ENCODE measurements around the gene PAM16. TPM values are rescaled to one million over a fixed set of nuclear protein-coding genes. Genes with fewer than 3 reads are reported as not detected.

Gene PAM16
- total RNA-seq, 2 experiments from 2014 or later: 62.8 to 67.8 TPM

DNA sequence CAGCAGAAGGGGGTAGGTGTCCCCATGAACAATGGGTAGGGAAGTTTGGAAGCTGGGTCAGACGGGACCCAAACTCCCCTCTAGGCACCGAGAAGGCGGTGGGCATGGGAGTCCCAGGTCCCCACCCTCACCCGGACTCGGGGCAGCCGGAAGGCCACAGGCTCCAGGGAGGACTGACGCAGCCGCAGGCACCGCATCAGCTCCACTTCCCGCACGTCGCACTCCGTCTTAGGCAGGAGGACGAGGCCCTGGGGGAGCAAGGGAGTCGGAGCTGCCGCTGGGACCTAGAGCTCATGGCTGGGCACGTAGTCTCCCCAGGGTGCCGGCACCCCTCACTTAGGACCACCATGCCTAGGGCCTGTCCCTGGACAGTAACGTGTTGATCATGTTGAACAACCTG is 7.1 kb upstream of the PAM16 start:
- H3K4me1 Mint-ChIP-seq: no peaks in the 10 kb centered on the region
- H3K36me3 Mint-ChIP-seq (ENCODE audit: low read depth): peaks cover 6% of the 10 kb centered on the region
- H3K27me3 Mint-ChIP-seq: no peaks in the 10 kb centered on the region
- DNase-seq (no peak), ATAC-seq (no peak)
- CTCF ChIA-PET: interaction anchor here (0.9 to 1.9 kb wide), 5 partner anchors 9 to 50 kb away, joined by 3 to 10 read pairs (median 4); no protein-coding TSS in a partner anchor
- no peak overlapping the region for H3K4me3 Mint-ChIP-seq
- intact Hi-C loops (cut with DNase I, micrococcal nuclease): loop anchor here (10.0 kb wide), 2 partner anchors 227 to 597 kb away; partner anchors contain the start of gene SEC14L5 (in 1 of the 2)
- POLR2A ChIA-PET: no interaction called here
- H3K9me3 Mint-ChIP-seq (ENCODE audit: low read depth): no peaks in the 10 kb centered on the region
- no peak overlapping the region for H3K27ac Mint-ChIP-seq

GRCh38 chr16:4356820-4357219 is 5.7 kb upstream of the PAM16 start:
- H3K4me1 Mint-ChIP-seq: peaks cover 2% of the 10 kb centered on the region
- ChIA-PET CTCF (no interaction called here), POLR2A (no interaction called here)
- H3K36me3 Mint-ChIP-seq (ENCODE audit: low read depth): peaks cover 6% of the 10 kb centered on the region
- no peaks in the 10 kb centered on the region for H3K9me3 Mint-ChIP-seq (ENCODE audit: low read depth)
- DNase-seq: no peak
- no peak overlapping the region for H3K4me3 Mint-ChIP-seq
- intact Hi-C loops (cut with DNase I, micrococcal nuclease): loop anchor here (10.0 kb wide), 2 partner anchors 228 to 598 kb away; partner anchors contain the start of gene SEC14L5 (in 1 of the 2)
- no peak for ATAC-seq
- no peak overlapping the region for H3K27ac Mint-ChIP-seq
- H3K27me3 Mint-ChIP-seq: no peaks in the 10 kb centered on the region

GRCh38 chr16:4354512-4355409 is 3.6 kb upstream of the PAM16 start:
- H3K4me3 Mint-ChIP-seq: no peak overlapping the region
- DNase-seq (no peak), ATAC-seq (no peak)
- ChIA-PET POLR2A (interaction anchor here (1.2 kb wide), 1 partner anchor 9 kb away, joined by 7 read pairs; no protein-coding TSS in a partner anchor), CTCF (no interaction called here)
- no peaks in the 10 kb centered on the region for H3K9me3 Mint-ChIP-seq (ENCODE audit: low read depth)
- H3K27ac Mint-ChIP-seq: no peak overlapping the region
- H3K27me3 Mint-ChIP-seq: no peaks in the 10 kb centered on the region
- H3K36me3 Mint-ChIP-seq (ENCODE audit: low read depth): peaks cover 5% of the 10 kb centered on the region
- intact Hi-C loops (cut with DNase I, micrococcal nuclease): loop anchor here (5.0 to 10.0 kb wide), 4 partner anchors 63 to 600 kb away; partner anchors contain the start of genes CORO7 (in 1 of the 2), NUDT16L1 (in 1 of the 2) and SEC14L5 (in 1 of the 2)
- peaks cover 9% of the 10 kb centered on the region for H3K4me1 Mint-ChIP-seq

DNA sequence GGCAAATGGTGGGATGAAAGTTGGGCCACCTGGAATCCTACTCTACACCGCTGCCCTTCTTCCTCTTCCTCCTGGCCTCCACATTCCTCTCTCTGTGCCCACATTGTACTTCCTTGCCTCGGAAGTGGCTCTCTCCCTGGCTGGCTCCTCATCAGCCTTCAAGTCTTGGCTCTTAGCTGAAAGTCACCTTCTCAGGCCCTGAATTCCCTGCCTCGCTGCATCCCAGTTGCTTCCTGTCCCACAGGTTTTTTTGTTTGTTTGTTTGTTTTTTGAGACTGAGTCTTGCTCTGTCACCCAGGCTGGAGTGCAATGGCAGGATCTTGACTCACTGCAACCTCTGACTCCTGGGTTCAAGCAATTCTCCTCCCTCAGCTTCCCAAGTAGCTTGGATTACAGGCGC is 2.6 kb upstream of the PAM16 start:
- Mint-ChIP-seq H3K27me3 (no peaks in the 10 kb centered on the region), H3K27ac (peak overlapping the region; percentile 38), H3K4me1 (peaks cover 11% of the 10 kb centered on the region), H3K4me3 (no peak overlapping the region), H3K9me3 (ENCODE audit: low read depth) (no peaks in the 10 kb centered on the region), H3K36me3 (ENCODE audit: low read depth) (peaks cover 2% of the 10 kb centered on the region)
- intact Hi-C loops (cut with DNase I, micrococcal nuclease): loop anchor here (5.0 to 10.0 kb wide), 4 partner anchors 64 to 601 kb away; partner anchors contain the start of genes CORO7 (in 1 of the 2), NUDT16L1 (in 1 of the 2) and SEC14L5 (in 1 of the 2)
- ATAC-seq: no peak
- DNase-seq: no peak
- POLR2A ChIA-PET: no interaction called here
- CTCF ChIA-PET: interaction anchor here (0.6 kb wide), 1 partner anchor 988 kb away, joined by 3 read pairs; no protein-coding TSS in a partner anchor

- Mint-ChIP-seq H3K4me3 (no peak overlapping the region), H3K27me3 (no peaks in the 10 kb centered on the region), H3K9me3 (ENCODE audit: low read depth) (no peaks in the 10 kb centered on the region), H3K36me3 (ENCODE audit: low read depth) (peaks cover 7% of the 10 kb centered on the region), H3K27ac (no peak overlapping the region), H3K4me1 (peaks cover 19% of the 10 kb centered on the region)
- ATAC-seq (no peak), DNase-seq (no peak)
- ChIA-PET CTCF (no interaction called here), POLR2A (no interaction called here)
- intact Hi-C loops (cut with DNase I, micrococcal nuclease): loop anchor here (5.0 to 10.0 kb wide), 4 partner anchors 64 to 602 kb away; partner anchors contain the start of genes CORO7 (in 1 of the 2), NUDT16L1 (in 1 of the 2) and SEC14L5 (in 1 of the 2)
Measured at GRCh38 chr16:4352843-4353242, 1.7 kb upstream of the PAM16 start.

DNA sequence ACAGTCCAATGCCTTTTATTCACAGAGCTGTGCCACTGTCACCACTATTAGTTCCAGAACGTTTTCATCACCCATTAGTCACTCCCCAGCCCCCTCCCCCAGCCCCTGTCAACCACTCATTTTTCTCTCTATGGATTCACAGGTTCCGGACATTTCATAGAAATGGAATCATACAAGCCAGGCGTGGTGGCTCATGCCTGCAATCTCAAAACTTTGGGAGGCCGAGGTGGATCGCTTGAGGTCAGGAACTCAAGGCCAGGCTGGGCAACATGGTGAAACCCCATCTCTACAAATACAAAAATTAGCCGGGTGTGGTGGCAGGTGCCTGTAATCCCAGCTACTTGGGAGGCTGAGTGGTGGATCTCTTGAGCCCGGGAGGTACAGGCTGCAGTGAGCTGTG is 759 bp upstream of the PAM16 start:
- peak; percentile 41 for DNase-seq

DNA sequence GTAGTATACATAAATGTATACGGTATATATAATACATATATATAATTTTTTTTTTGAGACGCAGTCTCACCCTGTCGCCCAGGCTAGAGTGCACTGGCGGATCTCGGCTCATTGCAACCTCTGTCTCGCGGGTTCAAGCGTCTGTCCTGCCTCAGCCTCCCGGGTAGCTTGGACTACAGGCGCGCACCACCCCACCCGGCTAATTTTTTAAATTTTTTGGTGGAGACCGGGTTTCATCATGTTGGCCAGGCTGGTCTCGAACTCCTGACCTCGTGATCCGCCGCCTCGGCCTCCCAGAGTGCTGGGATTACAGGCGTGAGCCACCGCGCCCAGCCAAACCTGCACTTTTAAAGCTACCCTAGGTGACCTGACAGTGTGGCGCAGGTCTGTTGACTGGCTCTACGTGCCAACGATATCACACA is 745 bp downstream of the PAM16 start:
- peaks cover 7% of the 10 kb centered on the region for H3K36me3 Mint-ChIP-seq (ENCODE audit: low read depth)
- H3K27ac Mint-ChIP-seq: peak overlapping the region; percentile 88
- peak overlapping the region; percentile 89 for H3K4me3 Mint-ChIP-seq
- ChIA-PET POLR2A (interaction anchor here (0.6 to 1.6 kb wide), 4 partner anchors 43 to 96 kb away, joined by 4 to 6 read pairs (median 4); no protein-coding TSS in a partner anchor), CTCF (interaction anchor here (0.7 to 2.0 kb wide), 5 partner anchors 18 to 214 kb away, joined by 3 to 10 read pairs (median 3); no protein-coding TSS in a partner anchor)
- ATAC-seq (peak; percentile 10), DNase-seq (no peak)
- H3K27me3 Mint-ChIP-seq: no peaks in the 10 kb centered on the region
- H3K4me1 Mint-ChIP-seq: peaks cover 20% of the 10 kb centered on the region
- intact Hi-C loops (cut with DNase I, micrococcal nuclease): loop anchor here (2.0 to 10.0 kb wide), 8 partner anchors 67 to 608 kb away; partner anchors contain the start of genes SEC14L5 (in 2 of the 2), ADCY9 (in 1 of the 2), CORO7 (in 1 of the 2) and MGRN1 (in 1 of the 2)
- H3K9me3 Mint-ChIP-seq (ENCODE audit: low read depth): no peaks in the 10 kb centered on the region

More for the DNA sequence above, 759 bp upstream of the PAM16 start:
- ChIA-PET POLR2A (interaction anchor here (0.9 kb wide), 1 partner anchor 44 kb away, joined by 8 read pairs; no protein-coding TSS in a partner anchor), CTCF (interaction anchor here (0.7 to 2.0 kb wide), 4 partner anchors 23 to 98 kb away, joined by 3 to 10 read pairs (median 6); no protein-coding TSS in a partner anchor)
- no peak for ATAC-seq
- intact Hi-C loops (cut with DNase I, micrococcal nuclease): loop anchor here (1.0 to 10.0 kb wide), 18 partner anchors 19 to 607 kb away; partner anchors contain the start of genes CORO7 (in 2 of the 2), SEC14L5 (in 2 of the 2), ADCY9 (in 1 of the 2) and ANKS3 (in 1 of the 2)
- Mint-ChIP-seq H3K4me1 (peaks cover 20% of the 10 kb centered on the region), H3K36me3 (ENCODE audit: low read depth) (peaks cover 7% of the 10 kb centered on the region), H3K4me3 (peak overlapping the region; percentile 89), H3K9me3 (ENCODE audit: low read depth) (no peaks in the 10 kb centered on the region), H3K27ac (peak overlapping the region; percentile 61), H3K27me3 (no peaks in the 10 kb centered on the region)

DNA sequence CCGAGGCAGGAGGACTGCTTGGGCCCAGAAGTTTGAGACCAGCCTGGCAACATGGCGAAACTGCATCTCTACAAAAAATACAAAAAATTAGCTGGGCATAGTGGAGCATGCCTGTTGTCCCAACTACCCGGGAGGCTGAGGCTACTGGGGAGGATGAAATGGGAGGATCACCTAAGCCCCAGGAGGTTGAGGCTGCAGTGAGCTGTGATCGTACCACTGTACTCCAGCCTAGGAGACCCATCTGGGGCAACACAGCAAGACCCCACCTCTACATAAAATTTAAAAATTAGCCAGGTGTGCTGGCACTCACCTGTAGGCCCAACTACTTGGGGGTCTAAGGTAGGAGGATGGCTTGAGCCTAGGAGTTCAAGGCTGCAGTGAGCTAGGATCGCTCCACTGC is 1.8 kb downstream of the PAM16 start:
- no peak for ATAC-seq
- no peak overlapping the region for H3K27ac Mint-ChIP-seq
- H3K4me1 Mint-ChIP-seq: peaks cover 20% of the 10 kb centered on the region
- H3K9me3 Mint-ChIP-seq (ENCODE audit: low read depth): no peaks in the 10 kb centered on the region
- DNase-seq: no peak
- intact Hi-C loops (cut with DNase I, micrococcal nuclease): no loop called here
- peak overlapping the region; percentile 36 for H3K4me3 Mint-ChIP-seq
- peaks cover 7% of the 10 kb centered on the region for H3K36me3 Mint-ChIP-seq (ENCODE audit: low read depth)
- CTCF ChIA-PET: interaction anchor here (0.6 to 1.6 kb wide), 7 partner anchors 9 to 715 kb away, joined by 3 read pairs; no protein-coding TSS in a partner anchor
- H3K27me3 Mint-ChIP-seq: no peaks in the 10 kb centered on the region
- POLR2A ChIA-PET: interaction anchor here (1.3 to 1.6 kb wide), 2 partner anchors 42 to 95 kb away, joined by 5 to 6 read pairs; no protein-coding TSS in a partner anchor

GRCh38 chr16:4347765-4348509 is 3.2 kb downstream of the PAM16 start:
- POLR2A ChIA-PET: interaction anchor here (0.6 kb wide), 1 partner anchor 18 kb away, joined by 3 read pairs; no protein-coding TSS in a partner anchor
- ATAC-seq (no peak), DNase-seq (no peak)
- H3K9me3 Mint-ChIP-seq (ENCODE audit: low read depth): no peaks in the 10 kb centered on the region
- H3K27ac Mint-ChIP-seq: no peak overlapping the region
- H3K4me3 Mint-ChIP-seq: no peak overlapping the region
- H3K27me3 Mint-ChIP-seq: no peaks in the 10 kb centered on the region
- intact Hi-C loops (cut with DNase I, micrococcal nuclease): no loop called here
- H3K4me1 Mint-ChIP-seq: peaks cover 20% of the 10 kb centered on the region
- CTCF ChIA-PET: interaction anchor here (0.6 kb wide), 1 partner anchor 213 kb away, joined by 3 read pairs; no protein-coding TSS in a partner anchor
- peaks cover 7% of the 10 kb centered on the region for H3K36me3 Mint-ChIP-seq (ENCODE audit: low read depth)

GRCh38 chr16:4347010-4347409 is 4.1 kb downstream of the PAM16 start:
- no peak for ATAC-seq
- Mint-ChIP-seq H3K4me3 (no peak overlapping the region), H3K27me3 (no peaks in the 10 kb centered on the region), H3K27ac (no peak overlapping the region), H3K36me3 (ENCODE audit: low read depth) (peaks cover 7% of the 10 kb centered on the region), H3K4me1 (peaks cover 20% of the 10 kb centered on the region), H3K9me3 (ENCODE audit: low read depth) (no peaks in the 10 kb centered on the region)
- ChIA-PET CTCF (interaction anchor here (1.3 to 1.6 kb wide), 2 partner anchors 17 to 74 kb away, joined by 3 to 5 read pairs; no protein-coding TSS in a partner anchor), POLR2A (interaction anchor here (0.6 kb wide), 1 partner anchor 17 kb away, joined by 3 read pairs; no protein-coding TSS in a partner anchor)
- intact Hi-C loops (cut with DNase I, micrococcal nuclease): no loop called here
- DNase-seq: no peak
